PC-9 (cell line): ENCODE results near the gene SMCO1.

ENCODE experiments used
- EZH2 ChIP-seq: fragments of 200-600 bp; sonication (generic); IDR thresholded peaks from 2 replicates; pipeline ENCODE4 v1.8.0; 2017; ENCODE audit warnings: antibody characterized with exemption, low read depth
- TF ChIP-seq, protein P1 (sequence below): fragments of 200-600 bp; sonication (generic); conservative IDR thresholded peaks from 2 replicates; pipeline ENCODE4 v1.6.1; 2017; ENCODE audit warnings: mixed run types, antibody characterized with exemption, mild to moderate bottlenecking, moderate library complexity

DNA sequence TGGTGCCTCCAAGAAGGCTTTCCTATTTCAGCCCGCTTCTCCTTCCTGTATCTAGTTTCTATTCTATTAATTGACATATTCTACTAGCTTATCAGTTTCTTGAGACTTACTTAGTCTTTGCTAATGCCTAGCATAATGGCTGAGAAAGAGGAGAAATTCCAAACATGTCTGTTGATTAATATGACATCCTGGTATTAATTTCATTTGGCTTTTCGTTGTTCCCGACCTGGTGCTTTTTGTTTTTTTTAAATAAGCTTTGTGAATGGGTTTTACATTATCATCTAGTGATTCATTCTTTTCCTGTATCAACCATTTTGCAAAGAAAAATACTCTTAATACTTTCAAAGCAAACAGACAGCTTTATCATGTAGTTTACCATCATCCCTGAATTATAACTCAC is 40.1 kb upstream of the SMCO1 start:
- TF ChIP-seq, protein P1, sequence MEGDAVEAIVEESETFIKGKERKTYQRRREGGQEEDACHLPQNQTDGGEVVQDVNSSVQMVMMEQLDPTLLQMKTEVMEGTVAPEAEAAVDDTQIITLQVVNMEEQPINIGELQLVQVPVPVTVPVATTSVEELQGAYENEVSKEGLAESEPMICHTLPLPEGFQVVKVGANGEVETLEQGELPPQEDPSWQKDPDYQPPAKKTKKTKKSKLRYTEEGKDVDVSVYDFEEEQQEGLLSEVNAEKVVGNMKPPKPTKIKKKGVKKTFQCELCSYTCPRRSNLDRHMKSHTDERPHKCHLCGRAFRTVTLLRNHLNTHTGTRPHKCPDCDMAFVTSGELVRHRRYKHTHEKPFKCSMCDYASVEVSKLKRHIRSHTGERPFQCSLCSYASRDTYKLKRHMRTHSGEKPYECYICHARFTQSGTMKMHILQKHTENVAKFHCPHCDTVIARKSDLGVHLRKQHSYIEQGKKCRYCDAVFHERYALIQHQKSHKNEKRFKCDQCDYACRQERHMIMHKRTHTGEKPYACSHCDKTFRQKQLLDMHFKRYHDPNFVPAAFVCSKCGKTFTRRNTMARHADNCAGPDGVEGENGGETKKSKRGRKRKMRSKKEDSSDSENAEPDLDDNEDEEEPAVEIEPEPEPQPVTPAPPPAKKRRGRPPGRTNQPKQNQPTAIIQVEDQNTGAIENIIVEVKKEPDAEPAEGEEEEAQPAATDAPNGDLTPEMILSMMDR = no peak
- no peak for TF ChIP-seq EZH2
